GM18861 (cell line): Measurements from ENCODE around the gene MMP14.
"Not testable (repeated sequence)": the region's sequence is repeated elsewhere in the genome, so short reads cannot be mapped to it uniquely, and the experiment has no call there.

ENCODE experiments used
- ATAC-seq: cut with Tn5 transposase; IDR thresholded peaks from one replicate; pipeline ENCODE4 v1.9.1; 2021; ENCODE audit not compliant: unreplicated experiment

Gene MMP14

GRCh38 chr14:22813145-22813544 lies 23.2 kb upstream of the MMP14 start:
- ATAC-seq, result no peak

- ATAC-seq, result no peak
These were observed 22.0 kb upstream of the MMP14 start for GRCh38 chr14:22814373-22814772.

GRCh38 chr14:22814941-22815713 lies 21.3 kb upstream of the MMP14 start, which contains the start of gene SLC7A7:
Gene SLC7A7 (minus strand): TSS chr14:22815435. CDS start chr14:22813398, 2,037 bp downstream.
- ATAC-seq, result no peak

- ATAC-seq, result no peak
These were observed 17.0 kb upstream of the MMP14 start for GRCh38 chr14:22819151-22819988.

- no peak for ATAC-seq
These were observed 15.7 kb upstream of the MMP14 start for GRCh38 chr14:22820731-22821130.

GRCh38 chr14:22821193-22822015 lies 15.0 kb upstream of the MMP14 start:
- no peak for ATAC-seq

- no peak for ATAC-seq
These were observed 14.3 kb upstream of the MMP14 start for GRCh38 chr14:22822016-22822570.

- ATAC-seq, result peak; percentile 44
These were observed 13.8 kb upstream of the MMP14 start for GRCh38 chr14:22822571-22823098.

GRCh38 chr14:22824711-22825359 lies 11.6 kb upstream of the MMP14 start:
- ATAC-seq, result no peak

GRCh38 chr14:22829076-22829660 lies 7.2 kb upstream of the MMP14 start:
- not testable (repeated sequence) for ATAC-seq

- ATAC-seq, result peak; percentile 84
These were observed 6.5 kb upstream of the MMP14 start, which contains the start of gene MRPL52 for GRCh38 chr14:22829661-22830442. Gene MRPL52 (plus strand): TSS chr14:22829887. CDS start chr14:22829913, 26 bp downstream.

- no peak for ATAC-seq
These were observed 5.9 kb upstream of the MMP14 start for GRCh38 chr14:22830443-22831010.

- no peak for ATAC-seq
These were observed 880 bp upstream of the MMP14 start for GRCh38 chr14:22835505-22835904.

GRCh38 chr14:22837114-22837749 lies 847 bp downstream of the MMP14 start:
- ATAC-seq, result no peak

- no peak for ATAC-seq
These were observed 1.6 kb downstream of the MMP14 start for GRCh38 chr14:22837750-22838538.

- ATAC-seq, result no peak
These were observed 2.3 kb downstream of the MMP14 start for GRCh38 chr14:22838631-22839041.

GRCh38 chr14:22839159-22839779 lies 2.9 kb downstream of the MMP14 start:
- ATAC-seq, result no peak
